ENCODE measurements around the gene GPER1. TPM values are rescaled to one million over a fixed set of nuclear protein-coding genes. Genes with fewer than 3 reads are reported as not detected.

Gene GPER1
- total RNA-seq, 1 experiment from 2014 or later = 1.2 TPM

DNA sequence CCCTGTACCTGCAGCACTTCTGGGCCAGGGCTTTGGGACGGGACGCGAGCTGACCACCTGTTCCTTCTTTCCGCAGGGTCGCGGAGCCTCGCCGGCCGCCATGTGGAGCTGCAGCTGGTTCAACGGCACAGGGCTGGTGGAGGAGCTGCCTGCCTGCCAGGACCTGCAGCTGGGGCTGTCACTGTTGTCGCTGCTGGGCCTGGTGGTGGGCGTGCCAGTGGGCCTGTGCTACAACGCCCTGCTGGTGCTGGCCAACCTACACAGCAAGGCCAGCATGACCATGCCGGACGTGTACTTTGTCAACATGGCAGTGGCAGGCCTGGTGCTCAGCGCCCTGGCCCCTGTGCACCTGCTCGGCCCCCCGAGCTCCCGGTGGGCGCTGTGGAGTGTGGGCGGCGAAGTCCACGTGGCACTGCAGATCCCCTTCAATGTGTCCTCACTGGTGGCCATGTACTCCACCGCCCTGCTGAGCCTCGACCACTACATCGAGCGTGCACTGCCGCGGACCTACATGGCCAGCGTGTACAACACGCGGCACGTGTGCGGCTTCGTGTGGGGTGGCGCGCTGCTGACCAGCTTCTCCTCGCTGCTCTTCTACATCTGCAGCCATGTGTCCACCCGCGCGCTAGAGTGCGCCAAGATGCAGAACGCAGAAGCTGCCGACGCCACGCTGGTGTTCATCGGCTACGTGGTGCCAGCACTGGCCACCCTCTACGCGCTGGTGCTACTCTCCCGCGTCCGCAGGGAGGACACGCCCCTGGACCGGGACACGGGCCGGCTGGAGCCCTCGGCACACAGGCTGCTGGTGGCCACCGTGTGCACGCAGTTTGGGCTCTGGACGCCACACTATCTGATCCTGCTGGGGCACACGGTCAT lies 30.3 kb upstream of the GPER1 start:
- ATAC-seq = no peak
- Histone ChIP-seq H3K79me2 (ENCODE audit: insufficient read depth, low read length) (peaks cover 3% of the 10 kb centered on the region; the same call in 1 of the 2 replicates), H3K27ac (ENCODE audit: low read depth, low read length) (no peak overlapping the region), H3K9ac (ENCODE audit: low read length) (no peak overlapping the region), H3K27me3 (ENCODE audit: insufficient read depth, low read length) (no peaks in the 10 kb centered on the region), H3K9me2 (ENCODE audit: insufficient read depth) (no peaks in the 10 kb centered on the region), H4K20me1 (ENCODE audit: insufficient read depth) (no peaks in the 10 kb centered on the region), H3K4me2 (ENCODE audit: low read length) (no peak overlapping the region), H3K4me1 (ENCODE audit: control insufficient read depth in 1 of 2, insufficient read depth in 2 of 2, low read length in 2 of 2) (no peaks in the 10 kb centered on the region), H3K4me3 (replicated peaks in 1 of 2; ENCODE audit: low read depth in 1 of 2, low read length in 2 of 2) (no peak overlapping the region), H2AFZ (ENCODE audit: low read depth, low read length, poor library complexity, severe bottlenecking) (no peak overlapping the region), H3K9me3 (ENCODE audit: control insufficient read depth in 1 of 2, insufficient read depth in 1 of 2, low read depth in 1 of 2, low read length in 2 of 2) (no peaks in the 10 kb centered on the region), H3K36me3 (ENCODE audit: control insufficient read depth in 1 of 2, insufficient read depth in 2 of 2, low read length in 2 of 2) (no peaks in the 10 kb centered on the region)
- ChIA-PET POLR2A (no interaction called here), CTCF (no interaction called here), RAD21 (ENCODE audit: low non-redundant PET in 1 of 2, low total read pairs in 2 of 2, uncharacterized antibody in 2 of 2, unreplicated experiment in 2 of 2) (no interaction called here)
- no TSS peak for BruUV-seq (replicated peaks)
- intact Hi-C loops (cut with micrococcal nuclease) = no loop called here
- DNase-seq (ENCODE audit: low read depth, low spot score) = no peak
- TF ChIP-seq, protein P1, sequence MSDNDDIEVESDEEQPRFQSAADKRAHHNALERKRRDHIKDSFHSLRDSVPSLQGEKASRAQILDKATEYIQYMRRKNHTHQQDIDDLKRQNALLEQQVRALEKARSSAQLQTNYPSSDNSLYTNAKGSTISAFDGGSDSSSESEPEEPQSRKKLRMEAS (IDR thresholded peaks at IDR 0.05) = no peak
- no peak for TF ChIP-seq JUND (IDR thresholded peaks at IDR 0.05)
- no peak for TF ChIP-seq TCF7L2 (IDR thresholded peaks at IDR 0.05; ENCODE audit: borderline replicate concordance, extremely low read depth, insufficient read depth, insufficient read length)
- no peak for TF ChIP-seq CEBPB (IDR thresholded peaks at IDR 0.05; ENCODE audit: low read depth)
- no peak for TF ChIP-seq EGR1 (IDR thresholded peaks at IDR 0.05; ENCODE audit: low read depth)
- TF ChIP-seq ELF1 (IDR thresholded peaks at IDR 0.05; ENCODE audit: borderline replicate concordance, low read depth) = no peak
- TF ChIP-seq POLR2A (IDR thresholded peaks at IDR 0.05; ENCODE audit: borderline replicate concordance, extremely low read depth, insufficient read depth, insufficient read length) = no peak
- no peak for TF ChIP-seq SIN3A (IDR thresholded peaks at IDR 0.05; ENCODE audit: low read depth)
- no peak for TF ChIP-seq POLR2AphosphoS5 (IDR thresholded peaks at IDR 0.05; ENCODE audit: low read depth, low read length)
- TF ChIP-seq RAD21 (IDR thresholded peaks at IDR 0.05; ENCODE audit: low read depth) = no peak
- no peak for TF ChIP-seq SP1 (IDR thresholded peaks at IDR 0.05; ENCODE audit: low read depth)
- TF ChIP-seq, protein P2, sequence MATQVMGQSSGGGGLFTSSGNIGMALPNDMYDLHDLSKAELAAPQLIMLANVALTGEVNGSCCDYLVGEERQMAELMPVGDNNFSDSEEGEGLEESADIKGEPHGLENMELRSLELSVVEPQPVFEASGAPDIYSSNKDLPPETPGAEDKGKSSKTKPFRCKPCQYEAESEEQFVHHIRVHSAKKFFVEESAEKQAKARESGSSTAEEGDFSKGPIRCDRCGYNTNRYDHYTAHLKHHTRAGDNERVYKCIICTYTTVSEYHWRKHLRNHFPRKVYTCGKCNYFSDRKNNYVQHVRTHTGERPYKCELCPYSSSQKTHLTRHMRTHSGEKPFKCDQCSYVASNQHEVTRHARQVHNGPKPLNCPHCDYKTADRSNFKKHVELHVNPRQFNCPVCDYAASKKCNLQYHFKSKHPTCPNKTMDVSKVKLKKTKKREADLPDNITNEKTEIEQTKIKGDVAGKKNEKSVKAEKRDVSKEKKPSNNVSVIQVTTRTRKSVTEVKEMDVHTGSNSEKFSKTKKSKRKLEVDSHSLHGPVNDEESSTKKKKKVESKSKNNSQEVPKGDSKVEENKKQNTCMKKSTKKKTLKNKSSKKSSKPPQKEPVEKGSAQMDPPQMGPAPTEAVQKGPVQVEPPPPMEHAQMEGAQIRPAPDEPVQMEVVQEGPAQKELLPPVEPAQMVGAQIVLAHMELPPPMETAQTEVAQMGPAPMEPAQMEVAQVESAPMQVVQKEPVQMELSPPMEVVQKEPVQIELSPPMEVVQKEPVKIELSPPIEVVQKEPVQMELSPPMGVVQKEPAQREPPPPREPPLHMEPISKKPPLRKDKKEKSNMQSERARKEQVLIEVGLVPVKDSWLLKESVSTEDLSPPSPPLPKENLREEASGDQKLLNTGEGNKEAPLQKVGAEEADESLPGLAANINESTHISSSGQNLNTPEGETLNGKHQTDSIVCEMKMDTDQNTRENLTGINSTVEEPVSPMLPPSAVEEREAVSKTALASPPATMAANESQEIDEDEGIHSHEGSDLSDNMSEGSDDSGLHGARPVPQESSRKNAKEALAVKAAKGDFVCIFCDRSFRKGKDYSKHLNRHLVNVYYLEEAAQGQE (IDR thresholded peaks at IDR 0.05; ENCODE audit: low read depth) = no peak
- TF ChIP-seq ZFX (IDR thresholded peaks at IDR 0.05) = no peak
- no peak for TF ChIP-seq EZH2 (IDR thresholded peaks at IDR 0.05)
- TF ChIP-seq, protein P3, sequence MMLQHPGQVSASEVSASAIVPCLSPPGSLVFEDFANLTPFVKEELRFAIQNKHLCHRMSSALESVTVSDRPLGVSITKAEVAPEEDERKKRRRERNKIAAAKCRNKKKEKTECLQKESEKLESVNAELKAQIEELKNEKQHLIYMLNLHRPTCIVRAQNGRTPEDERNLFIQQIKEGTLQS (IDR thresholded peaks at IDR 0.05) = no peak
- TF ChIP-seq EZH2phosphoT487 (IDR thresholded peaks at IDR 0.05; ENCODE audit: borderline replicate concordance) = no peak
- TF ChIP-seq, protein P4, sequence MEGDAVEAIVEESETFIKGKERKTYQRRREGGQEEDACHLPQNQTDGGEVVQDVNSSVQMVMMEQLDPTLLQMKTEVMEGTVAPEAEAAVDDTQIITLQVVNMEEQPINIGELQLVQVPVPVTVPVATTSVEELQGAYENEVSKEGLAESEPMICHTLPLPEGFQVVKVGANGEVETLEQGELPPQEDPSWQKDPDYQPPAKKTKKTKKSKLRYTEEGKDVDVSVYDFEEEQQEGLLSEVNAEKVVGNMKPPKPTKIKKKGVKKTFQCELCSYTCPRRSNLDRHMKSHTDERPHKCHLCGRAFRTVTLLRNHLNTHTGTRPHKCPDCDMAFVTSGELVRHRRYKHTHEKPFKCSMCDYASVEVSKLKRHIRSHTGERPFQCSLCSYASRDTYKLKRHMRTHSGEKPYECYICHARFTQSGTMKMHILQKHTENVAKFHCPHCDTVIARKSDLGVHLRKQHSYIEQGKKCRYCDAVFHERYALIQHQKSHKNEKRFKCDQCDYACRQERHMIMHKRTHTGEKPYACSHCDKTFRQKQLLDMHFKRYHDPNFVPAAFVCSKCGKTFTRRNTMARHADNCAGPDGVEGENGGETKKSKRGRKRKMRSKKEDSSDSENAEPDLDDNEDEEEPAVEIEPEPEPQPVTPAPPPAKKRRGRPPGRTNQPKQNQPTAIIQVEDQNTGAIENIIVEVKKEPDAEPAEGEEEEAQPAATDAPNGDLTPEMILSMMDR (IDR thresholded peaks at IDR 0.05 in 2 of 3, conservative IDR thresholded peaks at IDR 0.05 in 1 of 3; ENCODE audit: borderline replicate concordance in 1 of 3, insufficient read depth in 1 of 3, low read depth in 2 of 3, low read length in 2 of 3) = no peak
- TF ChIP-seq ZNF274 (IDR thresholded peaks at IDR 0.05; ENCODE audit: low read depth, low read length) = no peak
- TF ChIP-seq YY1 (IDR thresholded peaks at IDR 0.05; ENCODE audit: extremely low read depth, insufficient replicate concordance, low read depth, low read length) = no peak
- no peak for TF ChIP-seq SRF (IDR thresholded peaks at IDR 0.05; ENCODE audit: low read depth)
